Stimulated activated CD4-positive, alpha-beta T cell treated with anti-CD3 and anti-CD28 coated beads, Interleukin-15, amount 100 ng/mL, for 1 hour (primary cell): ENCODE data around the gene NKX1-1.
"Not testable (repeated sequence)": the region's sequence is repeated elsewhere in the genome, so short reads cannot be mapped to it uniquely, and the experiment has no call there.

Experiments used
- DNase-seq, 2 donors: peaks; one replicate each; pipeline ENCODE4 v3.0.0-alpha.2; 2020; ENCODE audit warnings: low read depth in 1 of 2, low spot score in 1 of 2

The NKX1-1 gene

GRCh38 chr4:1375051-1375721, 31.1 kb downstream of the NKX1-1 start:
- DNase-seq: no peak

- no peak for DNase-seq
These were observed 31.6 kb downstream of the NKX1-1 start for GRCh38 chr4:1374706-1375045.

- DNase-seq: no peak
These were observed 32.1 kb downstream of the NKX1-1 start for GRCh38 chr4:1373892-1374705.

GRCh38 chr4:1372576-1372975, 33.7 kb downstream of the NKX1-1 start:
- not testable (repeated sequence) for DNase-seq

GRCh38 chr4:1371176-1372165, 34.8 kb downstream of the NKX1-1 start:
- no peak for DNase-seq

- no peak for DNase-seq
These were observed 35.7 kb downstream of the NKX1-1 start for GRCh38 chr4:1370321-1371124.

GRCh38 chr4:1369479-1370079, 36.7 kb downstream of the NKX1-1 start:
- DNase-seq: no peak

GRCh38 chr4:1369091-1369450, 37.2 kb downstream of the NKX1-1 start:
- DNase-seq: no peak

- no peak for DNase-seq
These were observed 37.7 kb downstream of the NKX1-1 start for GRCh38 chr4:1368421-1369090.

GRCh38 chr4:1367936-1368289, 38.3 kb downstream of the NKX1-1 start:
- no peak for DNase-seq

GRCh38 chr4:1367230-1367935, 38.9 kb downstream of the NKX1-1 start:
- no peak for DNase-seq

- DNase-seq: no peak
These were observed 39.6 kb downstream of the NKX1-1 start for GRCh38 chr4:1366371-1367229.

- DNase-seq: no peak
These were observed 40.7 kb downstream of the NKX1-1 start for GRCh38 chr4:1365271-1366178.

GRCh38 chr4:1364748-1365147, 41.5 kb downstream of the NKX1-1 start:
- DNase-seq: no peak

- no peak for DNase-seq
These were observed 42.0 kb downstream of the NKX1-1 start for GRCh38 chr4:1364217-1364616.

GRCh38 chr4:1363513-1363912, 42.7 kb downstream of the NKX1-1 start:
- no peak for DNase-seq

GRCh38 chr4:1362521-1362920, 43.7 kb downstream of the NKX1-1 start:
- DNase-seq: no peak
